PFSK-1 (cell line): Measurements from ENCODE around the gene LRP3.

ENCODE experiments used
- POLR2AphosphoS5 ChIP-seq: IDR thresholded peaks from 2 replicates; pipeline ENCODE4 v1.6.1; 2012; ENCODE audit warnings: low read depth, mild to moderate bottlenecking, control low read depth, low read length, moderate library complexity
- SIN3A ChIP-seq: IDR thresholded peaks from 2 replicates; pipeline ENCODE4 v1.6.1; 2012; ENCODE audit warnings: mild to moderate bottlenecking, low read length, moderate library complexity, borderline replicate concordance; ENCODE audit not compliant: insufficient read depth

DNA sequence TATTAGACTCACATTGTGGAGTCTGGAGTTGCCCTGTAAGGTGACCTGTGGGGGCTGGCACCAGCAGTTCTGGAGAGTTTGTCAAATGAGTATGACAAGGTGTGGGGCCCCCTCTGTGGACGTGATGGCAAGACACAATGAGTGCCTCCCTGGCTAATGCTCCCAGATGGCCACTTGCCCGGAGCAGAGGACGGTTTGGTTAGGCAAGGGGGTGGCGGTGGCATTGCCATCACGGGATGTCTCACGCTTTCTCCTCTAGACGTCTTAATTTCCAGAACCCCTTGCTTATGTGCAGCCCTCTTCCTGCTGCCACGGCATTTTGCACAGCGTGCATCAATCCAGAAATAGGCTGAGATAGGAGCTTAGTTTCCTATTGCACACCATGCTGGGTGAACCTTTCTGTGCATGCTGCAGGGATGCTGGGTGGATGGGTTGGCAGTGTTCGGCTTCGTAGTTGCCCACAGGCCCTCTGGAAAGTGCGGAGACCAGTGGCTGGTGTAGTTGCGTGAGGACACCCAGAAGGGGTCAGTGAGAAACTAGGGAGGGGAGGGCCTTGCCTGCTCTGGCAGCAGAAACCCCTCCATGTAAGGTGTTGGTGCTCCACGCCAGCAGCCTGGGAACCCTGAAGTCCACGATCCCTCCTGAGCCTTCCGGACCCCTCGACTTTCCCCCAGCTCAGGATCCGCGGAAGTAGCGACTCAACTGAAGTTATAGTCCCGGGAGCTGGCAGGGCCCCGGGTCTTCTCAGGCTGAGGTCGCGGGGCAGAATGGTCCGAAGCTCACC, 18.1 kb upstream of the LRP3 start:
- TF ChIP-seq POLR2AphosphoS5 (no peak), SIN3A (no peak)
